Epithelial cell of proximal tubule (primary cell): ENCODE data around the gene CA12. TPM values are rescaled to one million over a fixed set of nuclear protein-coding genes. Genes with fewer than 3 reads are reported as not detected.

Experiments
- DNase-seq: peaks from one replicate; pipeline ENCODE4 v3.0.0-alpha.2; 2011; ENCODE audit warnings: low read depth
- H3K4me3 ChIP-seq: 2 replicates; pipeline ENCODE4 v1.5.1; 2011; ENCODE audit warnings: low read depth, mild to moderate bottlenecking, low read length
- total RNA-seq: library from RNA; depleted of rRNA; stranded (reverse); fragments of >200 nt; gene quantifications from 2 replicates; pipeline ENCODE4 v1.2.3, GENCODE V29; 2015
- TF ChIP-seq, protein P1 (sequence below): conservative IDR thresholded peaks from 2 replicates; pipeline ENCODE4 v1.5.1; 2012; ENCODE audit warnings: low read depth, mild to moderate bottlenecking, low read length

Gene CA12
- total RNA-seq, 1 donor from 2014 or later, result 19.7 TPM

DNA sequence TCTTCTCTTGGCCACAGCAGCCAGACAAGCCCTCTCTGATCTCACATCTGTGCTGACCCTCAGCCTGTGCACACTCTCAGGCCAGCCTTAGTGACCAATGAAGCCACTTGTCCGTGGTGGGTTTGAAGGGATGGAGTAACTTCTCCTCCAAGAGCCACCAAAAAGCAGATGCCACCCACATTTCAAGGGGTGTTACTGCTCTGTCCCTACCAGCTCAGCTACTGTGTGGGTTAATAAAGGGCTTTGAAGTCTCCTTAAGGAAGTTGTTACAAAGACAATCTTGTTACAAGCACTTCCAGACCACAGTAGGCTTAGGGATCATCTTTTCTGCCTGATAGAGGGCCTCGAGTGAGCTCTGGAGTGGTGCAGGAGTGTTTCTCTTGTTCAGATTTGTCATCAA lies 3.3 kb upstream of the CA12 start:
- no peak for DNase-seq
- H3K4me3 ChIP-seq, result no peak overlapping the region
- TF ChIP-seq, protein P1, sequence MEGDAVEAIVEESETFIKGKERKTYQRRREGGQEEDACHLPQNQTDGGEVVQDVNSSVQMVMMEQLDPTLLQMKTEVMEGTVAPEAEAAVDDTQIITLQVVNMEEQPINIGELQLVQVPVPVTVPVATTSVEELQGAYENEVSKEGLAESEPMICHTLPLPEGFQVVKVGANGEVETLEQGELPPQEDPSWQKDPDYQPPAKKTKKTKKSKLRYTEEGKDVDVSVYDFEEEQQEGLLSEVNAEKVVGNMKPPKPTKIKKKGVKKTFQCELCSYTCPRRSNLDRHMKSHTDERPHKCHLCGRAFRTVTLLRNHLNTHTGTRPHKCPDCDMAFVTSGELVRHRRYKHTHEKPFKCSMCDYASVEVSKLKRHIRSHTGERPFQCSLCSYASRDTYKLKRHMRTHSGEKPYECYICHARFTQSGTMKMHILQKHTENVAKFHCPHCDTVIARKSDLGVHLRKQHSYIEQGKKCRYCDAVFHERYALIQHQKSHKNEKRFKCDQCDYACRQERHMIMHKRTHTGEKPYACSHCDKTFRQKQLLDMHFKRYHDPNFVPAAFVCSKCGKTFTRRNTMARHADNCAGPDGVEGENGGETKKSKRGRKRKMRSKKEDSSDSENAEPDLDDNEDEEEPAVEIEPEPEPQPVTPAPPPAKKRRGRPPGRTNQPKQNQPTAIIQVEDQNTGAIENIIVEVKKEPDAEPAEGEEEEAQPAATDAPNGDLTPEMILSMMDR, result no peak

DNA sequence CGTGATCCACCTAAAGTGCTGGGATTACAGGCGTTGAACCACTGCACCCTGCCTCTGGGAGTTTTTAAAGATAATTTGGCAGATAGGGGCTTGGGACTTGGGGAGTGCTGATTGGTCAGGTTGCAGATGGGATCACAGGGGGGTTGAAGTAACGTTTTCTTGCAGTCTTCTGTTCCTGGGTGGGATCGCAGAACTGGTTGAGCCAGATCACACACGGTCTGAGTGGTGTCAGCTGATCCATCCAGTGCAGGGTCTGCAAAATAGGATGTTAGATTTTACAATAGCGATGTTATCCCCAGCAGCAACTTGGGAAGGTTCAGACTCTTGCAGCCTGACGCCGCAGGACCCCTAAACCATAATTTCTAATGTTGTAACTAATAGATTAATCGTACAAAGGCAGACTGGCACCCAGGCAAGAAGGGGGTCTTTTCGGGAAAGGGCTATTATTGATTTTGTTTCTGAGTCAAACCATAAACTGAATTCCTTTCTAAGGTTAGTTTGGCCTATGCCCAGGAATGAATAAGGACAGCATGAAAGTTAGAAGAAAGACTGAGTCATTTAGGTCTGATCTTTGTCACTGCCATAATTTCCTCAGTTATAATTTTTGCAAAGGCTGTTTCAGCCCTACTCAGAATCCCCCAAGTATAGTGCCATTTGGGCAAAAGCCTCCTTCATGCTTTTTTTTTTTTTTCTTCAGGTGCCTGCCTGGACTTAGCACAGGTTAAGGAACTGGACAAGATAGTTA lies 1.5 kb upstream of the CA12 start:
- TF ChIP-seq, protein P1, result no peak
- no peak overlapping the region for H3K4me3 ChIP-seq
- DNase-seq, result no peak

DNA sequence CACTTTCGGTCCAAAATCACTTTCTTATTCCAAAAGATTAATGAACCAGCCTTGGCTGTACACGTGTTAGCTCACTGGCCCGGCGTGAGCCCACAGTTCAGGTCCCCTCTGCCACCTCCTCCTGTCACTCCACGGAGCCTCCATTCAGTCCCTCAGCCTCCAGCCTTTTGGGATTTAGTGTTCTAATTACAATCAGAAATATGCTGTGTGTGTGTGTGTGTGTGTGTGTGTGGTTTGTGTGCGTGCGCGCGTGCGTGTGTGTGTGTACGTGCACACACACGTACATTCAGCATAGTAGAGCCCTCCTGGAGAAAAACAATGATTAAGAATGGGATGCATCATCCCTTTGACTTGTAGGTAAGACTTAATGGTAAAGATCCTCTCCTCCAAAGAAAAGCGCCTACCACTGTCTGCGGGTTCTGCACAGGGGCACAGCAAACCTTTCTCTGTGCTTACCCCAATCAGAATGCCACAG lies 801 bp downstream of the CA12 start:
- H3K4me3 ChIP-seq, result peak overlapping the region; percentile 81
- TF ChIP-seq, protein P1, result no peak
- DNase-seq, result no peak

DNA sequence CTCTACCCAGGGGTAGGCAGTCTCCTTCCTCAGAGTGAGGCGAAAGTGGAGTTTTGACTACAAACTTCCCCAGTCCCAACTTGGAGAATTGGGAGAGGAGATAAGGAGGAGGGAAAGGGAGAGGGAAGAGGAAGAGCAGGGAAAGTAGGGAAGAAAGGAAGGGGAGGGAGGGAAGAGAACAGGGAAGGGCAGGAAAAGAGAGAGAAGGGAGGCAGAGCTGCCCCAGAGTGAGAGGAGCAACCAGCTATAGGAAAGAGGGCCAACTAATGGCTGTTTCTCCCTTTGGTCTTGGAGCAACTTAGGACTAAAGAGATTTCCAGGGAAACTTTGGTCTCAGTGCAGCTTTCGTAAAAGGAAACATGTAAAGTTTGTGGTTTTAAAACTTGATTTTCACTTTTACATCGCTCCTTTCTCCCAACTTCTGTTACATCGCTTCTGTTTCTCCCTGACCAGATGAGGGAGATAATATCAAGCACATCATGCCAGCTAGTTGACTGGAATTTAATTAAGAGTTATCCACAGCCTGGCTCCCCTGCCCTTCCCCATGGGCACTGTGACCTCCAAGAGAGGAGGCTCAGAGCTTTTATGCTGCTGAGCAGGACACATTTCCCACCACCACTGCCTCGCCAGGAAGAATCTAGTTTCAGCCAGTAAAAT lies 1.4 kb downstream of the CA12 start:
- DNase-seq, result no peak
- peak overlapping the region; percentile 81 for H3K4me3 ChIP-seq
- TF ChIP-seq, protein P1, result no peak

DNA sequence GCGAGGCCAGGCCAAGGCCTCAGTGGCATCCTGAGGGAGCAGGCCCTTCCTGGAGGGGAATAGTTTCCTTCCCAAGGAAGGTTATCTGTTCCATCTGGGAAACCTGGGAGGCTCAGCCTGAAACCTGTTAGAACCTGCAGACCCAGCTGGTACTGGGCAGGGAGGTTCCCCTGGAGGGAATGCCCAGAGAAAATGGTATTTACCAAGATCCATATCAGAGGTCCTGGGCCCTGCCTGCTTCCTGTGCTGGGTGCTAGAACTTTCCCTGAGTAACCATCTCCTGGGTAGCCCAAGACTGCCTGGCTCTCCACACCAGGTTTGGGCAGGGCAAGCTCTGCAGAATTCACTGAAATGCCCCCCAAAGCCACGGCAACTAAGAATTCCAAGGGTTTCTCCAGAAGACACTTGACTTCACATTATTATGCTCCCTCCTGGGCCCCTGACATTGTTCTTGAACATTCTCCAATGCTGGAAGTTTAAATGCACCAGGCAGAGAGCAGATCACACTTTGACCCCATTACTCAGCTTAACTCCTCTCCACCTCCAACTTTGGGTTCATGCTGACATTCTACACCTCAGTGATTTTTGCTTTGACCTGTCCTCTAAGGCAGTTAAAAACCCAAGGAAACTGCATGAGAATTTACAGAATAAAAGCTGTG lies 2.0 kb downstream of the CA12 start:
- TF ChIP-seq, protein P1, result no peak
- DNase-seq, result no peak
- peak overlapping the region; percentile 81 for H3K4me3 ChIP-seq

DNA sequence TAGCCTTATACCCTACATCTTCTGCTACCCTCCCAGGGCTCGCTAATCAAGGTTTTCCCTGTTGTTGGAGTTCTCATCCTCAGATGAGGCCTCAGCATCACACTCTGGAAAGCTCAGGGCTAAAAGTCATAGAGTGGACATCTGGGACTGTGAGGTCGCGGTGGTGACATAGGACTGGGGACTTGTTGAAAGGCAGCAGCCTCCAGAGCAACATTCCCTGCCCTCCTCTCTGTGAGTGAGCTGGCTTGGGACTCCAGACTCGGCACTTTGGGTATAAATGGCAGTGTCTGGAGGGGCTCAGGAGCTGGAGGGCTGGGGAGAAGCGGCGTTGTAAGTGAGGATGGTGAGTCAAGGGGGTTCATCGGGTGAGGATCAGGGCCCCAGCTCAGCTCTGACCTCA lies 2.7 kb downstream of the CA12 start:
- H3K4me3 ChIP-seq, result peak overlapping the region; percentile 81
- no peak for DNase-seq
- TF ChIP-seq, protein P1, result no peak
